ENCODE data around the gene KCNJ6.

GRCh38 chr21:37799211-37800056, 116.8 kb downstream of the KCNJ6 start:
- TF ChIP-seq POLR2A (IDR thresholded peaks at IDR 0.05; ENCODE audit: low read length) (no peak), GATA1 (IDR thresholded peaks at IDR 0.05; ENCODE audit: low read depth, low read length) (no peak)

All from erythroblast (primary cell).